ENCODE measurements around the gene ANK2. TPM values are rescaled to one million over a fixed set of nuclear protein-coding genes. Genes with fewer than 3 reads are reported as not detected.

The ANK2 gene
- total RNA-seq, 1 donor = 15.1 TPM

GRCh38 chr4:113080624-113081023 lies 31.2 kb downstream of the ANK2 start:
- H3K4me3 ChIP-seq (ENCODE audit: low read depth, low read length) = no peak overlapping the region
- no peak for DNase-seq (ENCODE audit: low read depth)
- no peak for TF ChIP-seq CTCF (IDR thresholded peaks at IDR 0.05; ENCODE audit: insufficient read depth, low read depth, low read length)

DNA sequence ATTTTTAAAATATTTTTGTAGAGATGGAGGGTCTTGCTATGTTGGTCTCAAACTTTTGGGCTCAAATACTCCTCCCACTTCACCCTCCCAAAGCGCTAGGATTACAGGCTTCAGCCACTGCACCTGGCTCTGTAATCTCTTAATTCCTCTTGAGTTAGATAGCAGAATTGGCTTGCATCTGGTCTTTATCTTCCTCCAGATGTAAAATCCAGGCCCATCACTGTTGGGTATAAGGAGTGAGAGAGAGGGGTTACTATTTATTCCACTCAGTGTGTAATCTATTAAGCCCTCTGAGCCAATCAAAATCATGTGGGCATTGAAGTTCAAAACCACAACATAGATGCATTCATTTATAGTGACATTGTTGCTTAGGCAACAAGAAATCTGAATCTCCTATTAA lies 33.9 kb downstream of the ANK2 start:
- no peak overlapping the region for H3K4me3 ChIP-seq (ENCODE audit: low read depth, low read length)
- no peak for DNase-seq (ENCODE audit: low read depth)
- TF ChIP-seq CTCF (IDR thresholded peaks at IDR 0.05; ENCODE audit: insufficient read depth, low read depth, low read length) = no peak

DNA sequence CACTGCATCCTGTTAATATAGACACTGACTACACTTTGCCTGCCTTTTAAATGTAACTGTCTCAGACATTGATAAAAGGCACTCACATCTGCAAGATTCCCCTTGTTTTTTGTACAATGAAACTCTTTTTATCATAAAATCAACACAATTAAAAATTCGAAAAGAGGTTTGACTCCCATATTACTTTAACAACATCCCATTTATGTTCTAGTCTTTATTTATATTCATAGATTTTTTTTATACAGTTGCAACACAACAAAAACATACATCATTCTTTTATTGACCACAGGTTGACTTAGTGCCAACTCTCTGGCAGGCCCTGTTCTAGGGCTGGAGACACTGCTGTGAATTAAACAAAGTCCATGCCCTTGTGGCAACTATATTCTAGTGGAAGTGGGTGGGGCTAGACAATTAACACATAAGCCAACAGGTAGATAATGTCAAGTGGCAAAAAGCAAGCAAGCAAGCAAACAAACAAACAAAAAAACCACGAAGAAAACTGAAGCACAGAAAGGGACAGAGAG lies 36.8 kb downstream of the ANK2 start:
- TF ChIP-seq CTCF (IDR thresholded peaks at IDR 0.05; ENCODE audit: insufficient read depth, low read depth, low read length) = no peak
- DNase-seq (ENCODE audit: low read depth) = no peak
- no peak overlapping the region for H3K4me3 ChIP-seq (ENCODE audit: low read depth, low read length)

DNA sequence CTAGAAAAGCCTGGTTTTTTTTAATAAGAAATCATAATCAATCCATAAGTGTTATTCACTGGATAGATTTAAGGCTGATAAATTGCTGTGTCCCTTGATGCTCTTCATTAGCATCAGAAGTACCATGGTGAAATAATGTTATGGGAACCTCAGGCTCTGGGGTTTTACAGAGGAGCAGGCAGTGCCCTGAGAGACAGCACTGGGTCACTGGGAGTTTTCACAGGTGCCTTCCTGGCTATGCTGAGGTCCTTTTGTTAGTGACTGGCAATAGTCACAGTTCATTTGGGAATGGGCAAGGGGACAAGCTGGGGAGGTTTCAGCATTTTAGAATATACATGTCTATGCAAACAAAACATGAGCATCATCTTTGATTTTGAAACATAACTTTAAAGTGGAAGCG lies 38.6 kb downstream of the ANK2 start:
- no peak overlapping the region for H3K4me3 ChIP-seq (ENCODE audit: low read depth, low read length)
- no peak for TF ChIP-seq CTCF (IDR thresholded peaks at IDR 0.05; ENCODE audit: insufficient read depth, low read depth, low read length)
- no peak for DNase-seq (ENCODE audit: low read depth)

DNA sequence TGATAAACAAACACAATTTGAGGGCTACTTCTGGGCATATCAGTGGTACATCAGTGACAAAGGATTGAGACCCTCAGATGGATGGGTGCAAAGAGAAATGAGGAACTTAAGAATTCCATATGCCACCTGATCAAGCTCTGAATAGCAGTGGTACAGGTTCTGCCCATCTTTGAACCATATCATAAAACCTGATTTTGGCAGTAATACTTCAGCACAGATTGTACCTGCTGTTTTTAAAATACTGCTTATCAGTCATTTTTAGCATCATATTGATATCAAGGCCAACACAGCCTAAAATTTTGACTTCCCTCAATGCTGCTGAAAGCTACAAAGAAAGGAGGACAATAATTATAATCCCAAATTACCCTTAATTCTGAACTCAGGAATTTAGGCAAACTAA lies 41.5 kb downstream of the ANK2 start:
- no peak for TF ChIP-seq CTCF (IDR thresholded peaks at IDR 0.05; ENCODE audit: insufficient read depth, low read depth, low read length)
- DNase-seq (ENCODE audit: low read depth) = no peak
- no peak overlapping the region for H3K4me3 ChIP-seq (ENCODE audit: low read depth, low read length)

GRCh38 chr4:113094331-113094730 lies 44.9 kb downstream of the ANK2 start:
- DNase-seq (ENCODE audit: low read depth) = no peak
- no peak overlapping the region for H3K4me3 ChIP-seq (ENCODE audit: low read depth, low read length)
- no peak for TF ChIP-seq CTCF (IDR thresholded peaks at IDR 0.05; ENCODE audit: insufficient read depth, low read depth, low read length)

GRCh38 chr4:113094802-113095201 lies 45.3 kb downstream of the ANK2 start:
- no peak overlapping the region for H3K4me3 ChIP-seq (ENCODE audit: low read depth, low read length)
- peak; percentile 63 for TF ChIP-seq CTCF (IDR thresholded peaks at IDR 0.05; ENCODE audit: insufficient read depth, low read depth, low read length)
- peak; percentile 26 for DNase-seq (ENCODE audit: low read depth)

Data from fibroblast of villous mesenchyme (primary cell).